ENCODE data around the gene NT5C1A.
A peak's percentile ranks its signal among the peaks of the same experiment; 100 is the strongest.

The NT5C1A gene

GRCh38 chr1:39672551-39672947 lies 642 bp upstream of the NT5C1A start:
- peak; percentile 71 for DNase-seq (ENCODE audit: low spot score)
- peak; percentile 49 for TF ChIP-seq CTCF (IDR thresholded peaks at IDR 0.05; ENCODE audit: borderline replicate concordance, control extremely low read depth, extremely low read depth, insufficient read depth, missing control alignments)

GRCh38 chr1:39671433-39671792 lies 494 bp downstream of the NT5C1A start:
- in situ Hi-C loops (cut with MboI; ENCODE audit: low sequenced_read_pairs, unreplicated experiment) = no loop called here
- TF ChIP-seq CTCF (IDR thresholded peaks at IDR 0.05; ENCODE audit: borderline replicate concordance, control extremely low read depth, extremely low read depth, insufficient read depth, missing control alignments) = no peak
- peak; percentile 33 for DNase-seq (ENCODE audit: low spot score)

More at GRCh38 chr1:39672551-39672947, 642 bp upstream of the NT5C1A start:
- in situ Hi-C loops (cut with MboI; ENCODE audit: low sequenced_read_pairs, unreplicated experiment) = no loop called here

GRCh38 chr1:39670689-39671088 lies 1.2 kb downstream of the NT5C1A start:
- in situ Hi-C loops (cut with MboI; ENCODE audit: low sequenced_read_pairs, unreplicated experiment) = no loop called here
- DNase-seq (ENCODE audit: low spot score) = no peak
- no peak for TF ChIP-seq CTCF (IDR thresholded peaks at IDR 0.05; ENCODE audit: borderline replicate concordance, control extremely low read depth, extremely low read depth, insufficient read depth, missing control alignments)

GRCh38 chr1:39668894-39669293 lies 3.0 kb downstream of the NT5C1A start:
- TF ChIP-seq CTCF (IDR thresholded peaks at IDR 0.05; ENCODE audit: borderline replicate concordance, control extremely low read depth, extremely low read depth, insufficient read depth, missing control alignments) = no peak
- DNase-seq (ENCODE audit: low spot score) = no peak
- in situ Hi-C loops (cut with MboI; ENCODE audit: low sequenced_read_pairs, unreplicated experiment) = no loop called here

GRCh38 chr1:39668111-39668510 lies 3.8 kb downstream of the NT5C1A start:
- no peak for TF ChIP-seq CTCF (IDR thresholded peaks at IDR 0.05; ENCODE audit: borderline replicate concordance, control extremely low read depth, extremely low read depth, insufficient read depth, missing control alignments)
- DNase-seq (ENCODE audit: low spot score) = no peak
- in situ Hi-C loops (cut with MboI; ENCODE audit: low sequenced_read_pairs, unreplicated experiment) = no loop called here

GRCh38 chr1:39666772-39667171 lies 5.1 kb downstream of the NT5C1A start:
- peak; percentile 87 for DNase-seq (ENCODE audit: low spot score)
- TF ChIP-seq CTCF (IDR thresholded peaks at IDR 0.05; ENCODE audit: borderline replicate concordance, control extremely low read depth, extremely low read depth, insufficient read depth, missing control alignments) = no peak
- in situ Hi-C loops (cut with MboI; ENCODE audit: low sequenced_read_pairs, unreplicated experiment) = no loop called here

GRCh38 chr1:39663559-39663958 lies 8.3 kb downstream of the NT5C1A start:
- TF ChIP-seq CTCF (IDR thresholded peaks at IDR 0.05; ENCODE audit: borderline replicate concordance, control extremely low read depth, extremely low read depth, insufficient read depth, missing control alignments) = no peak
- in situ Hi-C loops (cut with MboI; ENCODE audit: low sequenced_read_pairs, unreplicated experiment) = no loop called here
- DNase-seq (ENCODE audit: low spot score) = no peak
